Measurements from ENCODE around the gene NELFE.
"Not testable (repeated sequence)": the region's sequence is repeated elsewhere in the genome, so short reads cannot be mapped to it uniquely, and the experiment has no call there.

DNA sequence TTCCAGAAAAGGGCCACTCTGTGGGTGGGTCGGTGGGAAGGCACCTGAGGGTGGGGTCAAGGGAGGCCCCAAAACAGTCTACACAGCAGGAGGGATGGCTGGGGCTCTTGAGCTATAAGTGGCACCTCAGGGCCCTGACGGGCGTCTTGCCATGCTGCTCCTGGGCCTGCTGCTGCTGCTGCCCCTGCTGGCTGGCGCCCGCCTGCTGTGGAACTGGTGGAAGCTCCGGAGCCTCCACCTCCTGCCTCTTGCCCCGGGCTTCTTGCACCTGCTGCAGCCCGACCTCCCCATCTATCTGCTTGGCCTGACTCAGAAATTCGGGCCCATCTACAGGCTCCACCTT lies 46.7 kb upstream of the NELFE start:
- TF ChIP-seq CTCF (conservative IDR thresholded peaks at IDR 0.05); EZH2 (IDR thresholded peaks at IDR 0.05; ENCODE audit: low read depth): not testable (repeated sequence)

Measured in PC-9 (cell line).